Ovary (tissue), 9 donors: Measurements from ENCODE around the gene APPL2. TPM values are rescaled to one million over a fixed set of nuclear protein-coding genes. Genes with fewer than 3 reads are reported as not detected.
"Not testable (repeated sequence)": the region's sequence is repeated elsewhere in the genome, so short reads cannot be mapped to it uniquely, and the experiment has no call there.

Experiments
- DNase-seq, 5 donors: peaks; one replicate each; pipeline ENCODE4 v3.0.0-alpha.2; 2019 to 2020
- H3K27ac ChIP-seq, 2 donors: fragments of 200-600 bp; one replicate each; pipeline versions ENCODE4 v1.5.1 to v1.8.0; 2019 to 2022
- H3K27me3 ChIP-seq: fragments of 200-600 bp; one replicate; pipeline ENCODE4 v1.8.0; 2022
- H3K36me3 ChIP-seq: fragments of 200-600 bp; sonication (generic); one replicate; pipeline ENCODE4 v1.5.1; 2019
- H3K4me1 ChIP-seq: one replicate; pipeline ENCODE4 v1.8.1; 2013; ENCODE audit warnings: mild to moderate bottlenecking, moderate library complexity; ENCODE audit not compliant: insufficient read depth
- H3K4me3 ChIP-seq: fragments of 200-600 bp; sonication (generic); one replicate; pipeline ENCODE4 v1.5.1; 2017
- H3K9me3 ChIP-seq, 2 donors: fragments of 200-600 bp in 1 of 2; sonication (generic) in 1 of 2; one replicate each; pipeline versions ENCODE4 v1.5.1 to v1.8.1; 2013 to 2019; ENCODE audit warnings: mild to moderate bottlenecking in 1 of 2, moderate library complexity in 1 of 2
- CTCF ChIP-seq, 3 donors: fragments of 450-650 bp in 2 of 3; fragments of 200-600 bp in 1 of 3; IDR thresholded peaks; one replicate each; pipeline versions ENCODE4 v1.5.1 to v1.8.0; 2016 to 2022; ENCODE audit warnings: antibody characterized with exemption in 3 of 3, mild to moderate bottlenecking in 1 of 3
- EP300 ChIP-seq: sonication (generic); formaldehyde crosslinking; IDR thresholded peaks from one replicate; pipeline ENCODE4 v1.6.1; 2017; ENCODE audit warnings: antibody characterized with exemption
- POLR2A ChIP-seq: fragments of 450-650 bp; IDR thresholded peaks from one replicate; pipeline ENCODE4 v1.6.1; 2017; ENCODE audit warnings: antibody characterized with exemption, mild to moderate bottlenecking, moderate library complexity
- WGBS, 3 donors: extraction: QIAGEN DNeasy Blood & Tissue Kit in 1 of 3; methylation state at CpG; one replicate each; pipeline versions ENCODE4 v1.1.5 to v1.1.7; 2013 to 2017; 5-methylcytosine and 5-hydroxymethylcytosine counted together
- intact Hi-C, 4 donors: fragments of 100-400 bp; cut with DNase I; formaldehyde crosslinking; loops; one replicate each; pipeline versions ENCODE4 v1.11.0 to v1.15.1; 2022 to 2023
- polyA plus RNA-seq, 2 donors: library from polyadenylated mRNA; stranded (reverse); fragments of 200-250 nt in 1 of 2; fragments of 350-450 nt in 1 of 2; fragmentation: Illumina TruSeq in 1 of 2; extraction: RNeasy Lipid Tissue Mini Kit (QIAGEN cat#74804) in 1 of 2; gene quantifications; one replicate each; pipeline ENCODE4 v1.2.3, GENCODE V29; 2013 to 2014
- total RNA-seq, 7 donors: library from RNA; depleted of rRNA in 2 of 7; stranded (reverse); fragments of >200 nt in 2 of 7; fragmentation: NEBNext Ultra II Directional in 3 of 7; extraction: Animal tissue kit (Norgen Biotek cat#: 25700) in 3 of 7; gene quantifications; one replicate each; pipeline versions ENCODE4 v1.1.0 to v1.2.4, GENCODE V29; 2016 to 2023
- donor health status: DM: no; HTN: no; CAD: no; lungs with moderate emphysema.
- donor health status: DM: no; HTN: no; CAD: no.
- donor health status: Bipolar disorder and iron deficiency.
- donor health status: DM: yes; HTN: yes; CAD: no.
- donor health status: DM: no; HTN: no; CAD: no.
- donor health status: DM: yes; HTN: yes; CAD: no.

Gene APPL2
- total and polyA plus RNA-seq, 9 donors = 27.4 to 66.2 (median 36.2) TPM

- intact Hi-C loops = no loop called here
- Histone ChIP-seq H3K4me3 (no peak overlapping the region), H3K36me3 (no peaks in the 10 kb centered on the region), H3K27ac (no peak overlapping the region), H3K9me3 (no peaks in the 10 kb centered on the region), H3K27me3 (no peaks in the 10 kb centered on the region), H3K4me1 (no peaks in the 10 kb centered on the region)
- DNase-seq = no peak
- WGBS, 3 donors = 40 to 48% (median 44%) methylated on average over 3 of the region's 3 CpGs
- TF ChIP-seq POLR2A = no peak
- no peak for TF ChIP-seq CTCF (IDR thresholded peaks at IDR 0.05)
- no peak for TF ChIP-seq EP300
These were observed 18.0 kb upstream of the APPL2 start for GRCh38 chr12:105253866-105254513.

GRCh38 chr12:105252901-105253300 lies 16.9 kb upstream of the APPL2 start:
- WGBS, 3 donors = 61 to 80% (median 68%) methylated on average over 5 of the region's 5 CpGs
- H3K27me3 ChIP-seq = no peaks in the 10 kb centered on the region
- intact Hi-C loops = no loop called here
- no peak for TF ChIP-seq EP300
- TF ChIP-seq POLR2A = no peak
- TF ChIP-seq CTCF (IDR thresholded peaks at IDR 0.05) = no peak
- DNase-seq = no peak
- H3K4me3 ChIP-seq = no peak overlapping the region
- H3K9me3 ChIP-seq = no peaks in the 10 kb centered on the region
- H3K27ac ChIP-seq = no peak overlapping the region
- no peaks in the 10 kb centered on the region for H3K4me1 ChIP-seq
- no peaks in the 10 kb centered on the region for H3K36me3 ChIP-seq

- H3K4me3 ChIP-seq, H3K27me3 ChIP-seq, H3K36me3 ChIP-seq, H3K27ac ChIP-seq, H3K9me3 ChIP-seq, intact Hi-C loops, H3K4me1 ChIP-seq, DNase-seq: not testable (repeated sequence)
- WGBS, 3 donors = 84 to 95% (median 87%) methylated on average over 20 of the region's 20 CpGs
These were observed 9.9 kb upstream of the APPL2 start for GRCh38 chr12:105245776-105246427.

- Histone ChIP-seq H3K27ac (no peak overlapping the region), H3K27me3 (no peaks in the 10 kb centered on the region), H3K9me3 (no peaks in the 10 kb centered on the region), H3K4me3 (no peak overlapping the region), H3K4me1 (no peaks in the 10 kb centered on the region), H3K36me3 (no peaks in the 10 kb centered on the region)
- TF ChIP-seq POLR2A (no peak), CTCF (IDR thresholded peaks at IDR 0.05) (no peak), EP300 (no peak)
- no peak for DNase-seq
- WGBS, 3 donors = 85 to 89% (median 87%) methylated on average over 4 of the region's 4 CpGs
- intact Hi-C loops = no loop called here
These were observed 9.3 kb upstream of the APPL2 start for GRCh38 chr12:105245291-105245690.

GRCh38 chr12:105240228-105240627 lies 4.3 kb upstream of the APPL2 start:
- Histone ChIP-seq H3K9me3 (no peaks in the 10 kb centered on the region), H3K27me3 (no peaks in the 10 kb centered on the region), H3K27ac (no peak overlapping the region), H3K4me1 (no peaks in the 10 kb centered on the region), H3K4me3 (no peak overlapping the region), H3K36me3 (no peaks in the 10 kb centered on the region)
- WGBS, 3 donors = 80 to 88% (median 86%) methylated on average over 1 of the region's 1 CpG
- TF ChIP-seq POLR2A (no peak), CTCF (IDR thresholded peaks at IDR 0.05) (no peak), EP300 (no peak)
- no peak for DNase-seq
- intact Hi-C loops = no loop called here
